ENCODE results near the gene DOCK4.

- no peak for TF ChIP-seq MYC (IDR thresholded peaks at IDR 0.05; ENCODE audit: borderline replicate concordance, low read length)
- TF ChIP-seq CTCF (IDR thresholded peaks at IDR 0.05): no peak
- no peak for TF ChIP-seq HMGXB4 (CRISPR knock-in tag; IDR thresholded peaks at IDR 0.05; ENCODE audit: borderline replicate concordance)
Observed at GRCh38 chr7:111815354-111815753, 390.8 kb downstream of the DOCK4 start.
